H9 (cell line): ENCODE measurements around the gene SYNGR1. TPM values are rescaled to one million over a fixed set of nuclear protein-coding genes. Genes with fewer than 3 reads are reported as not detected.
"Not testable (repeated sequence)": the region's sequence is repeated elsewhere in the genome, so short reads cannot be mapped to it uniquely, and the experiment has no call there.

Experiments used
- DNase-seq: peaks from one replicate; pipeline ENCODE4 v3.0.0-alpha.2; 2017
- H2AFZ ChIP-seq: one replicate; pipeline ENCODE4 v1.6.1; 2013; ENCODE audit warnings: mild to moderate bottlenecking, low read length, control low read depth, moderate library complexity
- H2AK5ac ChIP-seq: 2 replicates; pipeline ENCODE4 v1.6.1; 2013; ENCODE audit warnings: low read length, control low read depth, mixed read lengths; ENCODE audit not compliant: insufficient read length
- H2BK120ac ChIP-seq: one replicate; pipeline ENCODE4 v1.6.1; 2013; ENCODE audit warnings: low read depth, mild to moderate bottlenecking, low read length, control low read depth, inconsistent platforms; ENCODE audit not compliant: poor library complexity, severe bottlenecking
- H2BK12ac ChIP-seq: 2 replicates; pipeline ENCODE4 v1.6.1; 2013; ENCODE audit warnings: low read length, control low read depth, mixed read lengths, low read depth; ENCODE audit not compliant: insufficient read length
- H2BK15ac ChIP-seq: 2 replicates; pipeline ENCODE4 v1.6.1; 2013; ENCODE audit warnings: low read depth, low read length, control low read depth
- H2BK20ac ChIP-seq: one replicate; pipeline ENCODE4 v1.6.1; 2013; ENCODE audit warnings: low read depth, mild to moderate bottlenecking, low read length, control low read depth, inconsistent platforms; ENCODE audit not compliant: poor library complexity, severe bottlenecking
- H2BK5ac ChIP-seq: 2 replicates; pipeline ENCODE4 v1.6.1; 2013; ENCODE audit warnings: low read length, control low read depth, mixed read lengths; ENCODE audit not compliant: insufficient read length
- H3K14ac ChIP-seq: 2 replicates; pipeline ENCODE4 v1.6.1; 2013; ENCODE audit warnings: low read length, control low read depth; ENCODE audit not compliant: insufficient read depth
- H3K18ac ChIP-seq: 2 replicates; pipeline ENCODE4 v1.6.1; 2013; ENCODE audit warnings: low read depth, mild to moderate bottlenecking, mixed read lengths, low read length, control low read depth; ENCODE audit not compliant: insufficient read length
- H3K23ac ChIP-seq: 2 replicates; pipeline ENCODE4 v1.6.1; 2013; ENCODE audit warnings: low read length, control low read depth, mixed read lengths, low read depth; ENCODE audit not compliant: insufficient read length
- H3K23me2 ChIP-seq: 2 replicates; pipeline ENCODE4 v1.6.1; 2013; ENCODE audit warnings: low read depth, mild to moderate bottlenecking, mixed read lengths, low read length, control low read depth; ENCODE audit not compliant: insufficient read length, poor library complexity, severe bottlenecking
- H3K27ac ChIP-seq: 2 replicates; pipeline ENCODE4 v1.5.1; 2013; ENCODE audit warnings: low read length, control low read depth, mixed read lengths, low read depth; ENCODE audit not compliant: insufficient read length
- H3K27me3 ChIP-seq: 2 replicates; pipeline ENCODE4 v1.6.1; 2013; ENCODE audit warnings: low read length, control low read depth, inconsistent platforms; ENCODE audit not compliant: insufficient read depth
- H3K4ac ChIP-seq: 2 replicates; pipeline ENCODE4 v1.6.1; 2013; ENCODE audit warnings: low read depth, mild to moderate bottlenecking, control low read depth, inconsistent platforms, low read length, moderate library complexity
- H3K4me1 ChIP-seq: 2 replicates; pipeline ENCODE4 v1.6.1; 2013; ENCODE audit warnings: low read length, control low read depth, inconsistent platforms; ENCODE audit not compliant: insufficient read depth
- H3K4me2 ChIP-seq: 2 replicates; pipeline ENCODE4 v1.6.1; 2013; ENCODE audit warnings: low read length, control low read depth, mixed read lengths; ENCODE audit not compliant: insufficient read length, insufficient read depth
- H3K56ac ChIP-seq: 2 replicates; pipeline ENCODE4 v1.6.1; 2013; ENCODE audit warnings: low read depth, mild to moderate bottlenecking, mixed read lengths, low read length, control low read depth; ENCODE audit not compliant: insufficient read length
- H3K79me1 ChIP-seq: 2 replicates; pipeline ENCODE4 v1.6.1; 2013; ENCODE audit warnings: low read depth, mild to moderate bottlenecking, moderate library complexity, low read length, control low read depth, inconsistent platforms; ENCODE audit not compliant: insufficient read depth, poor library complexity, severe bottlenecking
- H3K79me2 ChIP-seq: 2 replicates; pipeline ENCODE4 v1.6.1; 2013; ENCODE audit warnings: low read length, control low read depth, inconsistent platforms; ENCODE audit not compliant: insufficient read depth
- H3K9ac ChIP-seq: 2 replicates; pipeline ENCODE4 v1.6.1; 2013; ENCODE audit warnings: low read length, control low read depth, mixed read lengths; ENCODE audit not compliant: insufficient read length; ENCODE audit errors: extremely low read depth
- H3K9me3 ChIP-seq: one replicate; pipeline ENCODE4 v1.6.1; 2013; ENCODE audit warnings: low read depth, low read length, inconsistent platforms; ENCODE audit not compliant: control insufficient read depth
- H3T11ph ChIP-seq: one replicate; pipeline ENCODE4 v1.6.1; 2013; ENCODE audit warnings: mild to moderate bottlenecking, low read length, control low read depth, inconsistent platforms
- H4K20me1 ChIP-seq: one replicate; pipeline ENCODE4 v1.6.1; 2013; ENCODE audit not compliant: control insufficient read depth, insufficient read length, insufficient read depth
- H4K5ac ChIP-seq: 2 replicates; pipeline ENCODE4 v1.6.1; 2013; ENCODE audit warnings: low read depth, mild to moderate bottlenecking, mixed read lengths, low read length, control low read depth; ENCODE audit not compliant: insufficient read length
- H4K8ac ChIP-seq: replicated peaks from 2 replicates; pipeline ENCODE4 v1.6.1; 2013; ENCODE audit warnings: low read length, control low read depth, mixed read lengths, low read depth; ENCODE audit not compliant: insufficient read length
- H4K91ac ChIP-seq: 2 replicates; pipeline ENCODE4 v1.6.1; 2013; ENCODE audit warnings: low read depth, mild to moderate bottlenecking, moderate library complexity, mixed read lengths, low read length, control low read depth; ENCODE audit not compliant: insufficient read length
- H3K27ac Mint-ChIP-seq, 3 experiments: 2 replicates in 2 of 3; 3 replicates in 1 of 3; pipeline ENCODE4 v1.8.0; 2020 to 2021; ENCODE audit warnings: mixed read lengths in 3 of 3, mild to moderate bottlenecking in 1 of 3, moderate library complexity in 1 of 3
- H3K27me3 Mint-ChIP-seq: 2 replicates; pipeline ENCODE4 v1.8.0; 2021; ENCODE audit warnings: low read depth, mild to moderate bottlenecking, moderate library complexity, mixed read lengths
- H3K36me3 Mint-ChIP-seq, 3 experiments: 2 replicates in 2 of 3; 3 replicates in 1 of 3; pipeline ENCODE4 v1.8.0; 2020 to 2021; ENCODE audit warnings: low read depth in 3 of 3, mixed read lengths in 3 of 3; ENCODE audit not compliant: insufficient read depth in 1 of 3
- H3K4me1 Mint-ChIP-seq, 2 experiments: 2 replicates each; pipeline ENCODE4 v1.8.0; 2020; ENCODE audit warnings: mixed read lengths in 2 of 2
- H3K4me3 Mint-ChIP-seq, 2 experiments: 2 replicates in 1 of 2; 3 replicates in 1 of 2; pipeline ENCODE4 v1.8.0; 2020 to 2021; ENCODE audit warnings: mild to moderate bottlenecking in 2 of 2, mixed read lengths in 2 of 2, moderate library complexity in 1 of 2
- H3K9me3 Mint-ChIP-seq, 2 experiments: 2 replicates in 1 of 2; 3 replicates in 1 of 2; pipeline ENCODE4 v1.8.0; 2020; ENCODE audit warnings: mild to moderate bottlenecking in 2 of 2, mixed read lengths in 2 of 2, moderate library complexity in 1 of 2
- CTCF ChIP-seq: fragments of 200-600 bp; sonication (generic); conservative IDR thresholded peaks from 3 replicates; pipeline ENCODE4 v1.8.0; 2021; ENCODE audit warnings: antibody characterized with exemption, mild to moderate bottlenecking
- WGBS: extraction: QIAGEN DNeasy Blood & Tissue Kit; methylation state at CpG from one replicate; pipeline ENCODE4 v1.1.7; 2013; ENCODE audit warnings: missing lambda C conversion rate, low lambda C conversion rate, mixed read lengths; ENCODE audit not compliant: insufficient read length; ENCODE audit errors: extremely low coverage; 5-methylcytosine and 5-hydroxymethylcytosine counted together
- total RNA-seq: library from RNA; stranded (reverse); gene quantifications from 2 replicates; pipeline ENCODE4 v1.2.1, GENCODE V29; 2021

SYNGR1 gene
- total RNA-seq, 1 experiment from 2014 or later, result 13.2 TPM

DNA sequence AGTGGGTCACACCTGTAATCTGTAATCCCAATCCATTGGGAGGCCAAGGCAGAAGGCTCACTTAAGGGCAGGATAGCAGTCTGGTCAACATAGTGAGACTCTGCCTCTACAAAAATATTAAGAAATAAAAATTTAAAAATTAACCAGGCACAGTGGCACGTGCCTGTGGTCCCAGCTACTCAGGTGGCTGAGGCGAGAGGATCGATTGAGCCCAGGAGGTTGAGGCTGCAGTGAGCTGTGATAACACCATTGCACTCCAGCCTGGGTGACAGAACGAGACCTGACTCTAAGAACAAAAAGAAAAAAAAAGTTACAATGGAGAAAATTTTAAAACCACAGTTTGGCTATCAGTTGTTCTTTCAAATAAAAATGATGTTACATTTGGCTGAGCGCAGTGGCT, 13.4 kb upstream of the SYNGR1 start:
- Histone ChIP-seq H4K91ac (no peak overlapping the region), H3K4me2 (no peak overlapping the region), H3K23me2 (no peaks in the 10 kb centered on the region), H3K79me2 (no peaks in the 10 kb centered on the region), H3K14ac (no peak overlapping the region), H2BK20ac (no peak overlapping the region), H2BK15ac (no peak overlapping the region), H3K4me1 (no peaks in the 10 kb centered on the region), H3K56ac (no peak overlapping the region), H3T11ph (no peak overlapping the region), H3K4ac (no peak overlapping the region), H2BK120ac (no peak overlapping the region), H2BK5ac (no peak overlapping the region), H3K23ac (no peak overlapping the region), H3K9ac (no peak overlapping the region), H3K27me3 (no peaks in the 10 kb centered on the region), H4K20me1 (no peaks in the 10 kb centered on the region), H3K18ac (no peak overlapping the region), H2AFZ (no peak overlapping the region), H2AK5ac (no peak overlapping the region), H4K8ac (no peak overlapping the region), H3K79me1 (no peaks in the 10 kb centered on the region), H2BK12ac (no peak overlapping the region), H3K9me3 (no peaks in the 10 kb centered on the region), H4K5ac (no peak overlapping the region), H3K27ac (no peak overlapping the region)
- no peak for TF ChIP-seq CTCF
- Mint-ChIP-seq H3K9me3 (peaks cover 0 to 3% of the 10 kb centered on the region in 2 experiments; a peak in 2 of 5 replicates), H3K4me1 (peaks cover 4 to 5% of the 10 kb centered on the region in 2 experiments), H3K36me3 (no peaks in the 10 kb centered on the region), H3K27me3 (peaks cover 3% of the 10 kb centered on the region), H3K27ac (no peak overlapping the region), H3K4me3 (no peak overlapping the region)
- DNase-seq, result no peak
- WGBS, result no CpG with 5 or more reads among the region's 5 CpGs

GRCh38 chr22:39339775-39340174, 10.0 kb upstream of the SYNGR1 start:
- not testable (repeated sequence) for H3K56ac ChIP-seq, H3K4me2 ChIP-seq, H3K36me3 Mint-ChIP-seq, H3K79me2 ChIP-seq, H3T11ph ChIP-seq, H3K23me2 ChIP-seq, DNase-seq, H2BK5ac ChIP-seq, H3K9ac ChIP-seq, H3K4ac ChIP-seq, H3K4me1 ChIP-seq, H3K23ac ChIP-seq, H4K5ac ChIP-seq, H2AK5ac ChIP-seq, H4K20me1 ChIP-seq, H3K4me3 Mint-ChIP-seq, H3K18ac ChIP-seq, H2BK20ac ChIP-seq, H4K91ac ChIP-seq, H2BK12ac ChIP-seq, H2BK15ac ChIP-seq, H3K9me3 Mint-ChIP-seq, H2AFZ ChIP-seq, H3K79me1 ChIP-seq, H3K27ac ChIP-seq, H2BK120ac ChIP-seq, H3K9me3 ChIP-seq, H3K14ac ChIP-seq, H3K27ac Mint-ChIP-seq, H3K27me3 ChIP-seq, H4K8ac ChIP-seq
- Mint-ChIP-seq H3K27me3 (peaks cover 10% of the 10 kb centered on the region), H3K4me1 (peaks cover 8 to 16% of the 10 kb centered on the region in 2 experiments)
- WGBS, result no CpG with 5 or more reads among the region's 7 CpGs
